Vagina (tissue), 2 donors: ENCODE results near the gene CCDC13.

Experiments
- POLR2A ChIP-seq, 2 donors: fragments of 450-650 bp; IDR thresholded peaks; one replicate each; pipeline ENCODE4 v1.6.1; 2017; ENCODE audit warnings: antibody characterized with exemption in 2 of 2, mild to moderate bottlenecking in 2 of 2, moderate library complexity in 2 of 2
- TF ChIP-seq, protein P1 (sequence below), 3 experiments: fragments of 450-650 bp in 2 of 3; fragments of 200-600 bp in 1 of 3; sonication (generic) in 1 of 3; IDR thresholded peaks; one replicate each; pipeline ENCODE4 v1.5.1; 2017 to 2019; ENCODE audit warnings: antibody characterized with exemption in 3 of 3, mild to moderate bottlenecking in 2 of 3, moderate library complexity in 2 of 3

DNA sequence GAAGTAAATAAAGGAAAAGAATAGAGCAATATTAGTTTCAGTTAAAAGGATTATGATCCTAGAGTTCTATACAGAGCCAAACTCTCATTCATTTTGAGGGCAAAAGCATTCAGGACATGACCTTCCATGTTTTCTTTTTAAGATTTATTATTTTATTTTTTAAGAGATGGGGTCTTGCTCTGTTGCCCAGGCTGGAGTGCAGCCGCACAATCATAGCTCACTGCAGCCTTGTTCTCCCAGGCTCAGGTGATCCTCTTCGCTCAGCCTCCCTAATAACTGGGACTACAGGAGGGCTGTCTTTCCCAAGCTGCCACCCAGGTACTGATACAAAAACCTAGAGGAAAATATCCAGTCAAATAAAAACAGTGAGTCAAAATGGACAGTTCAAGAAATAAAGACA is 13.6 kb upstream of the CCDC13 start:
- TF ChIP-seq POLR2A (IDR thresholded peaks at IDR 0.05), result no peak
- TF ChIP-seq, protein P1, sequence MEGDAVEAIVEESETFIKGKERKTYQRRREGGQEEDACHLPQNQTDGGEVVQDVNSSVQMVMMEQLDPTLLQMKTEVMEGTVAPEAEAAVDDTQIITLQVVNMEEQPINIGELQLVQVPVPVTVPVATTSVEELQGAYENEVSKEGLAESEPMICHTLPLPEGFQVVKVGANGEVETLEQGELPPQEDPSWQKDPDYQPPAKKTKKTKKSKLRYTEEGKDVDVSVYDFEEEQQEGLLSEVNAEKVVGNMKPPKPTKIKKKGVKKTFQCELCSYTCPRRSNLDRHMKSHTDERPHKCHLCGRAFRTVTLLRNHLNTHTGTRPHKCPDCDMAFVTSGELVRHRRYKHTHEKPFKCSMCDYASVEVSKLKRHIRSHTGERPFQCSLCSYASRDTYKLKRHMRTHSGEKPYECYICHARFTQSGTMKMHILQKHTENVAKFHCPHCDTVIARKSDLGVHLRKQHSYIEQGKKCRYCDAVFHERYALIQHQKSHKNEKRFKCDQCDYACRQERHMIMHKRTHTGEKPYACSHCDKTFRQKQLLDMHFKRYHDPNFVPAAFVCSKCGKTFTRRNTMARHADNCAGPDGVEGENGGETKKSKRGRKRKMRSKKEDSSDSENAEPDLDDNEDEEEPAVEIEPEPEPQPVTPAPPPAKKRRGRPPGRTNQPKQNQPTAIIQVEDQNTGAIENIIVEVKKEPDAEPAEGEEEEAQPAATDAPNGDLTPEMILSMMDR (IDR thresholded peaks at IDR 0.05), result no peak
